Subcutaneous abdominal adipose tissue (tissue), 5 donors: ENCODE measurements around the gene OIT3.

Source experiments
- H3K27ac ChIP-seq: one replicate; pipeline ENCODE4 v1.7.0; 2013; ENCODE audit warnings: low read depth, mild to moderate bottlenecking, inconsistent platforms, low read length, moderate library complexity
- H3K27me3 ChIP-seq, 5 donors: one replicate each; pipeline ENCODE4 v1.7.0; 2013; ENCODE audit warnings: low read length in 5 of 5, inconsistent platforms in 1 of 5; ENCODE audit not compliant: control insufficient read depth in 5 of 5, insufficient read depth in 4 of 5
- H3K36me3 ChIP-seq, 5 donors: one replicate each; pipeline ENCODE4 v1.7.0; 2013; ENCODE audit warnings: low read length in 5 of 5; ENCODE audit not compliant: control insufficient read depth in 5 of 5, insufficient read depth in 5 of 5
- H3K4me1 ChIP-seq, 5 donors: one replicate each; pipeline ENCODE4 v1.7.0; 2013; ENCODE audit warnings: low read length in 5 of 5, mild to moderate bottlenecking in 3 of 5, moderate library complexity in 1 of 5; ENCODE audit not compliant: control insufficient read depth in 5 of 5, insufficient read depth in 5 of 5
- H3K4me3 ChIP-seq, 5 donors: one replicate each; pipeline ENCODE4 v1.7.0; 2013; ENCODE audit warnings: low read length in 5 of 5, low read depth in 1 of 5
- H3K9ac ChIP-seq, 5 donors: one replicate each; pipeline ENCODE4 v1.7.0; 2013; ENCODE audit warnings: low read length in 5 of 5, mild to moderate bottlenecking in 4 of 5, moderate library complexity in 3 of 5
- H3K9me3 ChIP-seq, 5 donors: one replicate each; pipeline ENCODE4 v1.7.0; 2013; ENCODE audit warnings: low read length in 5 of 5; ENCODE audit not compliant: control insufficient read depth in 5 of 5
- donor health status: healthy.
- donor health status: healthy.
- donor health status: healthy.
- donor health status: healthy.
- donor health status: healthy.

Gene OIT3

GRCh38 chr10:72956001-72956400 is 62.5 kb downstream of the OIT3 start:
- Histone ChIP-seq H3K9me3 (no peaks in the 10 kb centered on the region), H3K4me3 (no peak overlapping the region), H3K4me1 (no peaks in the 10 kb centered on the region), H3K27me3 (peaks cover 0 to 6% (median 5%) of the 10 kb centered on the region in 5 donors), H3K36me3 (no peaks in the 10 kb centered on the region), H3K9ac (no peak overlapping the region), H3K27ac (no peak overlapping the region)

DNA sequence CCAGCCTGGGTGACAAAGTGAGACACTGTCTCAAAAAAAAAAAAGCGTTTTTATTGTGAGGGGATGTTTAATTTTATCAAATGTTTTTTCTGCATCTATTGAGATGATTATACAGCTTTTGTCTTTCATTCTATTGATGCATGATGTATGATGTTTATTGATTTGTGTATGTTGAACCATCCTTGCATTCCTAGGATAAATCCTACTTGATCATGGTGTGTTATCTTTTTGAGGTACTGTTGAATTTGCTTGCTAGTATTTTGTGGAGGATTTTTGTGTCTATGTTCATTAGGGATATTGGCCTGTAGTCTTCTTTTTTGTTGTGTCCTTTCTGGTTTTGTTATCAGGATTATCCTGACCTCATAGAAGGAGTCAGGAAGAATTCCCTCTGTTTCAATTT is 83.3 kb downstream of the OIT3 start:
- Histone ChIP-seq H3K9me3 (peaks cover 7 to 34% (median 24%) of the 10 kb centered on the region in 5 donors), H3K4me3 (no peak overlapping the region), H3K27ac (no peak overlapping the region), H3K9ac (no peak overlapping the region), H3K36me3 (no peaks in the 10 kb centered on the region), H3K4me1 (peaks cover 0 to 4% (median 0%) of the 10 kb centered on the region in 5 donors), H3K27me3 (no peaks in the 10 kb centered on the region)

- Histone ChIP-seq H3K36me3 (no peaks in the 10 kb centered on the region), H3K9ac (no peak overlapping the region), H3K4me1 (peaks cover 0 to 4% (median 0%) of the 10 kb centered on the region in 5 donors), H3K9me3 (peaks cover 9 to 41% (median 26%) of the 10 kb centered on the region in 5 donors), H3K27ac (no peak overlapping the region), H3K27me3 (no peaks in the 10 kb centered on the region), H3K4me3 (no peak overlapping the region)
Measured at GRCh38 chr10:72979709-72980108, 86.2 kb downstream of the OIT3 start.

- Histone ChIP-seq H3K9me3 (peaks cover 9 to 37% (median 21%) of the 10 kb centered on the region in 5 donors), H3K27me3 (no peaks in the 10 kb centered on the region), H3K27ac (no peak overlapping the region), H3K36me3 (no peaks in the 10 kb centered on the region), H3K4me1 (peaks cover 0 to 4% (median 0%) of the 10 kb centered on the region in 5 donors), H3K9ac (no peak overlapping the region), H3K4me3 (no peak overlapping the region)
Measured at GRCh38 chr10:72980348-72980747, 86.8 kb downstream of the OIT3 start.

GRCh38 chr10:72981028-72981881 is 87.7 kb downstream of the OIT3 start:
- Histone ChIP-seq H3K4me3 (no peak overlapping the region), H3K27ac (no peak overlapping the region), H3K27me3 (no peaks in the 10 kb centered on the region), H3K36me3 (no peaks in the 10 kb centered on the region), H3K9ac (no peak overlapping the region), H3K9me3 (peaks cover 4 to 31% (median 13%) of the 10 kb centered on the region in 5 donors), H3K4me1 (peaks cover 0 to 4% (median 0%) of the 10 kb centered on the region in 5 donors)

DNA sequence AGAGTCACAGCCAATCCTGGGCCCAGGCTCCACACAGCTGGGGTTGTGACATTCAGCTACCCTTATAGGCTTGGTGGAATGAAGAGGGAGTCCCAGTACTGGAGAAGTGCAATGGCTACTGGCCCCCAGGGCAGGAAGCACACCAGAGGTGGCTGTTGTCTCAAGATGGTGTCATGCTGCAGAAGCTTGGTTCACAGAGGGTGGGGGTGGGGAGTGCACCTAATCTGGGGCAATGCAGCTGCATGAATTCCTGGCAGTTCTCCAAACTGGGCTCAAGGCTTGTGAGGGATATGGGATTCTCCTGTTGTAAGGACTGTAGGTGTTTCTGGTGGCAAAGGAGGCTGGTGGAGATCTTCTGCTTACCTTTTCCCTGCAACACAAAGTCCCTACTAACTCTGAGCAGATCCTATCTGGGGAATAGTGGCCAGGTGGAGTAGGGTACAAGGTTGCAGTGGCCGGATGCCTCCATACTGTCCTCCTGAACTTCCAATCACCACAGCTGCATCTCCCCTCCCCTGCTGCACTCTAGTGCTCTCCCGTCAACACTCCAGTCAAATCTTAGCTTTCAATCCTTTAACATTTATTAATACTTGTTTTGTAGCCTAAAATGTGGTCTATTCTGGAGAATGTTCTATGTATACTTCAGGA is 88.5 kb downstream of the OIT3 start:
- peaks cover 0 to 4% (median 0%) of the 10 kb centered on the region in 5 donors for H3K4me1 ChIP-seq
- no peak overlapping the region for H3K27ac ChIP-seq

More for the DNA sequence above, 88.5 kb downstream of the OIT3 start:
- H3K36me3 ChIP-seq = no peaks in the 10 kb centered on the region
- H3K27me3 ChIP-seq = no peaks in the 10 kb centered on the region
- no peak overlapping the region for H3K9ac ChIP-seq
- H3K4me3 ChIP-seq = no peak overlapping the region
- peaks cover 4 to 24% (median 10%) of the 10 kb centered on the region in 5 donors for H3K9me3 ChIP-seq
